Measurements from ENCODE around the gene TNFAIP1. TPM values are rescaled to one million over a fixed set of nuclear protein-coding genes. Genes with fewer than 3 reads are reported as not detected.

The TNFAIP1 gene
- total RNA-seq, 1 experiment from 2014 or later, result 21.8 TPM

DNA sequence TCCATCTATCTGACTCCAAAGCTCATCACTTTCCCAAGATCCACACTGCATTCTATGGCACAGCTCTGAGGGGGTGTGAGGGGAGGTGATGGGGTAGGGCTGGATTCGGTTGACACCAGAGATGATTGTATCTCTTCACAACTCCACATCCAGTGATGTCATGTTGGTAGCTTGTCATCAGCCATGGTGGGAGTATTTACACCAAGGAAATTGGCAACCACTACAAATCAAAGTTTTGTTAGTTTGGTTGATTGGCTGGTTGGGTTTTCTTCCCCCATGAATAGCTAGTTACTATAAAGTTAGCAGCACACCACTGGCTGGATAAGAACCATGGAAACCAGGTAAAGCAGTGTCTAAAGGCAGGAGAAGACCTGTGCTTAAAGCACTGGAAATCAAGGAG is 55.4 kb downstream of the TNFAIP1 start:
- Mint-ChIP-seq H3K27me3 (ENCODE audit: low read depth) (peaks cover 25% of the 10 kb centered on the region), H3K4me1 (peaks cover 0 to 9% of the 10 kb centered on the region in 2 experiments; a peak in 1 of 4 replicates), H3K36me3 (ENCODE audit: insufficient read depth in 1 of 3, low read depth in 3 of 3) (peaks cover 0 to 3% (median 0%) of the 10 kb centered on the region in 3 experiments; a peak in 2 of 7 replicates), H3K27ac (no peak overlapping the region), H3K9me3 (no peaks in the 10 kb centered on the region), H3K4me3 (no peak overlapping the region)
- Histone ChIP-seq H2BK15ac (ENCODE audit: low read depth, low read length) (no peak overlapping the region), H4K5ac (ENCODE audit: insufficient read length, low read depth, low read length) (no peak overlapping the region), H2BK20ac (ENCODE audit: low read depth, low read length, poor library complexity, severe bottlenecking) (no peak overlapping the region), H2AFZ (ENCODE audit: low read length) (no peak overlapping the region), H2BK12ac (ENCODE audit: insufficient read length, low read depth, low read length) (no peak overlapping the region), H3K4ac (ENCODE audit: low read depth, low read length) (no peak overlapping the region), H4K20me1 (ENCODE audit: control insufficient read depth, insufficient read depth, insufficient read length) (no peaks in the 10 kb centered on the region), H3K79me1 (ENCODE audit: insufficient read depth, low read depth, low read length, poor library complexity, severe bottlenecking) (no peaks in the 10 kb centered on the region), H3K18ac (ENCODE audit: insufficient read length, low read depth, low read length) (no peak overlapping the region), H3K4me1 (ENCODE audit: insufficient read depth, low read length) (no peaks in the 10 kb centered on the region), H3K9ac (ENCODE audit: extremely low read depth, insufficient read length, low read length) (no peak overlapping the region), H3K23me2 (ENCODE audit: insufficient read length, low read depth, low read length, poor library complexity, severe bottlenecking) (no peaks in the 10 kb centered on the region), H2BK120ac (ENCODE audit: low read depth, low read length, poor library complexity, severe bottlenecking) (no peak overlapping the region), H3K4me2 (ENCODE audit: insufficient read depth, insufficient read length, low read length) (no peak overlapping the region), H4K91ac (ENCODE audit: insufficient read length, low read depth, low read length) (no peak overlapping the region), H3K9me3 (ENCODE audit: control insufficient read depth, low read depth, low read length) (no peaks in the 10 kb centered on the region), H3T11ph (ENCODE audit: low read length) (no peak overlapping the region), H2BK5ac (ENCODE audit: insufficient read length, low read length) (no peak overlapping the region), H4K8ac (replicated peaks; ENCODE audit: insufficient read length, low read depth, low read length) (no peak overlapping the region), H3K27me3 (ENCODE audit: insufficient read depth, low read length) (no peaks in the 10 kb centered on the region), H2AK5ac (ENCODE audit: insufficient read length, low read length) (no peak overlapping the region), H3K23ac (ENCODE audit: insufficient read length, low read depth, low read length) (no peak overlapping the region), H3K27ac (ENCODE audit: insufficient read length, low read depth, low read length) (no peak overlapping the region), H3K56ac (ENCODE audit: insufficient read length, low read depth, low read length) (no peak overlapping the region), H3K14ac (ENCODE audit: insufficient read depth, low read length) (no peak overlapping the region), H3K79me2 (ENCODE audit: insufficient read depth, low read length) (no peaks in the 10 kb centered on the region)
- DNase-seq, result no peak
- TF ChIP-seq, protein P1, sequence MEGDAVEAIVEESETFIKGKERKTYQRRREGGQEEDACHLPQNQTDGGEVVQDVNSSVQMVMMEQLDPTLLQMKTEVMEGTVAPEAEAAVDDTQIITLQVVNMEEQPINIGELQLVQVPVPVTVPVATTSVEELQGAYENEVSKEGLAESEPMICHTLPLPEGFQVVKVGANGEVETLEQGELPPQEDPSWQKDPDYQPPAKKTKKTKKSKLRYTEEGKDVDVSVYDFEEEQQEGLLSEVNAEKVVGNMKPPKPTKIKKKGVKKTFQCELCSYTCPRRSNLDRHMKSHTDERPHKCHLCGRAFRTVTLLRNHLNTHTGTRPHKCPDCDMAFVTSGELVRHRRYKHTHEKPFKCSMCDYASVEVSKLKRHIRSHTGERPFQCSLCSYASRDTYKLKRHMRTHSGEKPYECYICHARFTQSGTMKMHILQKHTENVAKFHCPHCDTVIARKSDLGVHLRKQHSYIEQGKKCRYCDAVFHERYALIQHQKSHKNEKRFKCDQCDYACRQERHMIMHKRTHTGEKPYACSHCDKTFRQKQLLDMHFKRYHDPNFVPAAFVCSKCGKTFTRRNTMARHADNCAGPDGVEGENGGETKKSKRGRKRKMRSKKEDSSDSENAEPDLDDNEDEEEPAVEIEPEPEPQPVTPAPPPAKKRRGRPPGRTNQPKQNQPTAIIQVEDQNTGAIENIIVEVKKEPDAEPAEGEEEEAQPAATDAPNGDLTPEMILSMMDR (conservative IDR thresholded peaks at IDR 0.05), result no peak
- WGBS (ENCODE audit: extremely low coverage, insufficient read length, low lambda C conversion rate), result no CpG with 5 or more reads among the region's 1 CpG
